HG03095 (cell line): ENCODE data around the gene ADAMTS18.

Experiments used
- ATAC-seq: cut with Tn5 transposase; IDR thresholded peaks from one replicate; pipeline ENCODE4 v1.9.1; 2021; ENCODE audit warnings: moderate library complexity; ENCODE audit not compliant: unreplicated experiment

Gene ADAMTS18

DNA sequence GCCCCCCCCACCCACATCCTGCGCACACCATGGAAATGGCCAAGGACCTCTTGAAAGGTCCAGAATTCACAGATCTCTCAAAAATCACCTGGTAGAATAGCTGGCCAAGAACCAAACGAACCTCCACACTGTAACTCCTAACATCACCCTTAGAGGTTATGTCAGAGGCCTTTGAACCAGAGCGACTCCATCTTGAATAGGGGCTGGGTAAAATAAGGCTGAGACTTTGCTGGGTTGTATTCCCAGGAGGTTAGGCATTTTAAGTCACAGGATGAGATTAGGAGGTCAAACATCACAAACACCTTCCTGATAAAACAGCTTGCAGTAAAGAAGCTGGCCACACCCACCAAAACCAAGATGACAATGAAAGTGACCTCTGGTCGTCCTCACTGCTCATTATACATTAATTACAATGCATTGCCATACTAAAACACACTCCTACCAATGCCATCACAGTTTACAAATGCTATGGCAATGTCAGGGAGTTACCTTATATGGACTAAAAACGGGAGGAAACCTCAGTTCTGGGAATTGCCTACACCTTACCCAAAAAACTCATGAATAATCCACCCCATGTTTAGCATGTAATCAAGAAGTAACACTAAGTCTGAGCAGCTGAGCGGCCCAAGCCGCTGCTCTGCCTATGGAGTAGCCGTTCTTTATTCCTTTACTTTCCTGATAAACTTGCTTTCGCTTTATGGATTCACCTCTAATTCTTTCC is 200.9 kb downstream of the ADAMTS18 start:
- ATAC-seq = no peak
